ENCODE measurements around the gene GJA1. TPM values are rescaled to one million over a fixed set of nuclear protein-coding genes. Genes with fewer than 3 reads are reported as not detected.
A peak's percentile ranks its signal among the peaks of the same experiment; 100 is the strongest.

GJA1 gene
- total RNA-seq, 1 donor from 2014 or later = 127 TPM

GRCh38 chr6:121465101-121465500, 29.7 kb downstream of the GJA1 start:
- H3K4me3 ChIP-seq (ENCODE audit: low read depth, low read length) = no peak overlapping the region
- DNase-seq (ENCODE audit: low read depth) (peak; percentile 66), FAIRE-seq (no peak)
- H3K27me3 ChIP-seq (ENCODE audit: control insufficient read depth, insufficient read depth, low read length) = no peaks in the 10 kb centered on the region
- TF ChIP-seq, protein P1, sequence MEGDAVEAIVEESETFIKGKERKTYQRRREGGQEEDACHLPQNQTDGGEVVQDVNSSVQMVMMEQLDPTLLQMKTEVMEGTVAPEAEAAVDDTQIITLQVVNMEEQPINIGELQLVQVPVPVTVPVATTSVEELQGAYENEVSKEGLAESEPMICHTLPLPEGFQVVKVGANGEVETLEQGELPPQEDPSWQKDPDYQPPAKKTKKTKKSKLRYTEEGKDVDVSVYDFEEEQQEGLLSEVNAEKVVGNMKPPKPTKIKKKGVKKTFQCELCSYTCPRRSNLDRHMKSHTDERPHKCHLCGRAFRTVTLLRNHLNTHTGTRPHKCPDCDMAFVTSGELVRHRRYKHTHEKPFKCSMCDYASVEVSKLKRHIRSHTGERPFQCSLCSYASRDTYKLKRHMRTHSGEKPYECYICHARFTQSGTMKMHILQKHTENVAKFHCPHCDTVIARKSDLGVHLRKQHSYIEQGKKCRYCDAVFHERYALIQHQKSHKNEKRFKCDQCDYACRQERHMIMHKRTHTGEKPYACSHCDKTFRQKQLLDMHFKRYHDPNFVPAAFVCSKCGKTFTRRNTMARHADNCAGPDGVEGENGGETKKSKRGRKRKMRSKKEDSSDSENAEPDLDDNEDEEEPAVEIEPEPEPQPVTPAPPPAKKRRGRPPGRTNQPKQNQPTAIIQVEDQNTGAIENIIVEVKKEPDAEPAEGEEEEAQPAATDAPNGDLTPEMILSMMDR (IDR thresholded peaks at IDR 0.05; ENCODE audit: insufficient read depth, low read length, severe bottlenecking) = no peak
- no peaks in the 10 kb centered on the region for H3K36me3 ChIP-seq (ENCODE audit: control insufficient read depth, insufficient read depth, low read length)

DNA sequence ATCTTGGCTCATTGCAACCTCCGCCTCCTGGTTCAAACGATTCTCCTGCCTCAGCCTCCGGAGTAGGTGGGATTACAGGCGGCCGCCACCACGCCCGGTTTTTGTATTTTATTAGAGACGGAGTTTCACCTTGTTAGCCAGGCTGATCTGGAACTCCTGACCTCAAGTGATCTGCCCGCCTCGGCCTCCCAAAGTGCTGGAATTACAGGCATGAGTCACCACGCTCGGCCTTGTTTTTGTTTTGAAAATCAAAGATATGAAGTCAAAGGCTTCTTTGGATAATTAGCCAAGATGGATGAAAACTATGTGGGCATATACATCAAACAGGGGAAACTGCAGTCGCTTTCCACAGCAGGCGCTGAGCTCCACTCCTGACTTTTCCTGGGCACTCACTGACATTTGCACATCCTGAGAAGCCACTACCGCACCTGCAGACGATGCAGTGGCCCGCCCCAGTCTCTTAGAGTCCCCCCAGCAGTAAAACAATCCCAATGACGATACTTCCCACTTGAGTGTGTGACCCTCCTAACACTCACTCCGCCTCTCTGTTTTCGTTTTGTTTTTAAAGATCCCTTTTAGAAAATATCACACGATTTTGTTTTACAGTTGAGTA, 44.1 kb downstream of the GJA1 start:
- H3K27me3 ChIP-seq (ENCODE audit: control insufficient read depth, insufficient read depth, low read length) = no peaks in the 10 kb centered on the region
- no peak for FAIRE-seq
- H3K36me3 ChIP-seq (ENCODE audit: control insufficient read depth, insufficient read depth, low read length) = no peaks in the 10 kb centered on the region
- no peak for DNase-seq (ENCODE audit: low read depth)
- no peak overlapping the region for H3K4me3 ChIP-seq (ENCODE audit: low read depth, low read length)
- TF ChIP-seq, protein P1 (IDR thresholded peaks at IDR 0.05; ENCODE audit: insufficient read depth, low read length, severe bottlenecking) = no peak

DNA sequence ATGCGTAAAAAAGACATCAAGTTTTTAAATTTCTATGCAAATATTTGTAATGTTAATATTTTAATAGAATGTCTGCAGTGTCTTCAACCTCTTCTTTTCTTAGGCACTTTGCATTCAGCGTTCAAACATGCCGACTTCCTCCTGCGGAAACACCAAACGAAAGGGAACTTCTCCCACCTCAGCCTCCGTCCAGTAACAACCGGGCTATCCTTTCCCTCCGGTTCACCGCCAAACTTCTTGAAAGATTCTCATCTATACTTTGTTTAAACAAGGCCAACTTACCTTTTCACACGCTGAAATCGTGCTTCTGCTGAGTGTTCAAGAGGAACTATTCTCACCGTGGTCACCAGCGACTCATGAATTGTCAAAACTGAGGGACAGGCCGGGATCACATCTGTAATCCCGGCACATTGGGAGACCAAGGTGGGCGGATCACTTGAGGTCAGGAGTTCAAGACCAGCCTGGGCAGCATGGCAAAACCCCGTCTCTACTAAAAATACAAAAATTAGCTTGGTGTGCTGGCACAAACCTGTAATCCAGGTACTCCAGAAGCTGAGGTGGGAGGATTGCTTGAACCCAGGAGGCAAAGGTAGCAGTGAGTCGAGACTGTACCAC, 44.8 kb downstream of the GJA1 start:
- Histone ChIP-seq H3K27me3 (ENCODE audit: control insufficient read depth, insufficient read depth, low read length) (no peaks in the 10 kb centered on the region), H3K4me3 (ENCODE audit: low read depth, low read length) (no peak overlapping the region), H3K36me3 (ENCODE audit: control insufficient read depth, insufficient read depth, low read length) (no peaks in the 10 kb centered on the region)
- TF ChIP-seq, protein P1 (IDR thresholded peaks at IDR 0.05; ENCODE audit: insufficient read depth, low read length, severe bottlenecking) = no peak
- DNase-seq (ENCODE audit: low read depth) (no peak), FAIRE-seq (no peak)

GRCh38 chr6:121482004-121482693, 46.7 kb downstream of the GJA1 start:
- FAIRE-seq (no peak), DNase-seq (ENCODE audit: low read depth) (peak; percentile 98)
- TF ChIP-seq, protein P1 (IDR thresholded peaks at IDR 0.05; ENCODE audit: insufficient read depth, low read length, severe bottlenecking) = no peak

GRCh38 chr6:121482751-121483150, 47.3 kb downstream of the GJA1 start:
- no peaks in the 10 kb centered on the region for H3K36me3 ChIP-seq (ENCODE audit: control insufficient read depth, insufficient read depth, low read length)
- no peak for FAIRE-seq
- no peak for DNase-seq (ENCODE audit: low read depth)
- H3K27me3 ChIP-seq (ENCODE audit: control insufficient read depth, insufficient read depth, low read length) = no peaks in the 10 kb centered on the region
- H3K4me3 ChIP-seq (ENCODE audit: low read depth, low read length) = no peak overlapping the region
- TF ChIP-seq, protein P1 (IDR thresholded peaks at IDR 0.05; ENCODE audit: insufficient read depth, low read length, severe bottlenecking) = no peak

More at GRCh38 chr6:121482004-121482693, 46.7 kb downstream of the GJA1 start:
- H3K4me3 ChIP-seq (ENCODE audit: low read depth, low read length) = no peak overlapping the region
- H3K27me3 ChIP-seq (ENCODE audit: control insufficient read depth, insufficient read depth, low read length) = no peaks in the 10 kb centered on the region
- no peaks in the 10 kb centered on the region for H3K36me3 ChIP-seq (ENCODE audit: control insufficient read depth, insufficient read depth, low read length)

Data from bronchial epithelial cell (primary cell).